CD14-positive monocyte (primary cell): ENCODE results near the gene WDR4. TPM values are rescaled to one million over a fixed set of nuclear protein-coding genes. Genes with fewer than 3 reads are reported as not detected.
A peak's percentile ranks its signal among the peaks of the same experiment; 100 is the strongest.
"Not testable (repeated sequence)": the region's sequence is repeated elsewhere in the genome, so short reads cannot be mapped to it uniquely, and the experiment has no call there.

Experiments
- DNase-seq, 3 donors: peaks; one replicate each; pipeline ENCODE4 v3.0.0-alpha.2; 2011 to 2022
- H2AFZ ChIP-seq: 2 replicates; pipeline ENCODE4 v1.6.0; 2012; ENCODE audit warnings: mild to moderate bottlenecking, low read depth, low read length, inconsistent platforms; ENCODE audit not compliant: insufficient read depth, poor library complexity, severe bottlenecking
- H3K27ac ChIP-seq, 2 donors: 1 replicate in 1 of 2; 2 replicates in 1 of 2; pipeline ENCODE4 v1.5.1; 2012 to 2013; ENCODE audit warnings: low read length in 2 of 2, control low read depth in 1 of 2, inconsistent platforms in 1 of 2, low read depth in 1 of 2, mild to moderate bottlenecking in 1 of 2
- H3K27me3 ChIP-seq, 2 donors: one replicate each; pipeline versions ENCODE4 v1.6.0 to v1.6.1; 2011 to 2013; ENCODE audit warnings: low read length in 2 of 2; ENCODE audit not compliant: control insufficient read depth in 2 of 2, insufficient read depth in 2 of 2
- H3K36me3 ChIP-seq, 2 donors: replicated peaks in 1 of 2; 1 replicate in 1 of 2; 2 replicates in 1 of 2; pipeline versions ENCODE4 v1.5.1 to v1.6.1; 2012 to 2013; ENCODE audit warnings: low read length in 2 of 2, control low read depth in 1 of 2, inconsistent platforms in 1 of 2, mild to moderate bottlenecking in 1 of 2; ENCODE audit not compliant: insufficient read depth in 2 of 2, control insufficient read depth in 1 of 2
- H3K4me1 ChIP-seq, 2 donors: 1 replicate in 1 of 2; 2 replicates in 1 of 2; pipeline versions ENCODE4 v1.5.1 to v1.6.1; 2012 to 2013; ENCODE audit warnings: low read length in 2 of 2, control low read depth in 1 of 2, inconsistent platforms in 1 of 2, mild to moderate bottlenecking in 1 of 2, moderate library complexity in 1 of 2; ENCODE audit not compliant: insufficient read depth in 2 of 2, control insufficient read depth in 1 of 2
- H3K4me2 ChIP-seq: replicated peaks from 2 replicates; pipeline ENCODE3; 2012; ENCODE audit warnings: low read length, moderate library complexity, mild to moderate bottlenecking; ENCODE audit not compliant: poor library complexity, severe bottlenecking; ENCODE audit errors: extremely low read depth
- H3K4me3 ChIP-seq, 3 experiments: fragments of 200-600 bp in 1 of 3; sonication (generic) in 1 of 3; replicated peaks in 1 of 3; 1 replicate in 2 of 3; 2 replicates in 1 of 3; pipeline ENCODE4 v1.5.1; 2011 to 2013; ENCODE audit warnings: low read length in 3 of 3, mild to moderate bottlenecking in 3 of 3, control low read depth in 2 of 3, low read depth in 2 of 3, inconsistent platforms in 1 of 3, moderate library complexity in 1 of 3
- H3K79me2 ChIP-seq: 2 replicates; pipeline ENCODE4 v1.6.0; 2012; ENCODE audit warnings: mild to moderate bottlenecking, control low read depth, inconsistent platforms, low read length, moderate library complexity; ENCODE audit not compliant: insufficient read depth
- H3K9ac ChIP-seq: 2 replicates; pipeline ENCODE4 v1.6.0; 2017; ENCODE audit warnings: low read length, mild to moderate bottlenecking; ENCODE audit not compliant: insufficient read depth, poor library complexity, severe bottlenecking
- H3K9me3 ChIP-seq, 2 donors: replicated peaks in 1 of 2; 1 replicate in 1 of 2; 2 replicates in 1 of 2; pipeline versions ENCODE4 v1.5.1 to v1.6.1; 2012 to 2013; ENCODE audit warnings: low read length in 2 of 2, control low read depth in 1 of 2; ENCODE audit not compliant: control insufficient read depth in 1 of 2, insufficient read depth in 1 of 2
- H4K20me1 ChIP-seq: 2 replicates; pipeline ENCODE4 v1.6.0; 2012; ENCODE audit warnings: mild to moderate bottlenecking, low read length, control low read depth, moderate library complexity; ENCODE audit not compliant: insufficient read depth
- H3K27ac Mint-ChIP-seq, 7 donors: one replicate each; pipeline ENCODE4 v1.8.0; 2020; ENCODE audit warnings: mild to moderate bottlenecking in 7 of 7, mixed read lengths in 7 of 7, moderate library complexity in 6 of 7, inconsistent platforms in 2 of 7
- H3K27me3 Mint-ChIP-seq, 3 donors: one replicate each; pipeline ENCODE4 v1.8.0; 2021 to 2022; ENCODE audit warnings: low read depth in 3 of 3, mild to moderate bottlenecking in 3 of 3, mixed read lengths in 3 of 3, moderate library complexity in 3 of 3, inconsistent platforms in 1 of 3
- H3K36me3 Mint-ChIP-seq, 2 donors: one replicate each; pipeline ENCODE4 v1.8.0; 2020; ENCODE audit warnings: mixed read lengths in 2 of 2, inconsistent platforms in 1 of 2, mild to moderate bottlenecking in 1 of 2
- H3K4me1 Mint-ChIP-seq: one replicate; pipeline ENCODE4 v1.8.0; 2020; ENCODE audit warnings: mild to moderate bottlenecking, mixed read lengths
- H3K4me3 Mint-ChIP-seq, 2 donors: one replicate each; pipeline ENCODE4 v1.8.0; 2020; ENCODE audit warnings: mild to moderate bottlenecking in 2 of 2, mixed read lengths in 2 of 2, moderate library complexity in 1 of 2
- H3K9me3 Mint-ChIP-seq, 7 donors: one replicate each; pipeline ENCODE4 v1.8.0; 2020 to 2022; ENCODE audit warnings: mixed read lengths in 7 of 7, mild to moderate bottlenecking in 6 of 7, moderate library complexity in 6 of 7, inconsistent platforms in 2 of 7
- WGBS: methylation state at CpG from one replicate; pipeline ENCODE4 v1.1.5; 2013; ENCODE audit warnings: missing lambda C conversion rate; ENCODE audit not compliant: insufficient coverage; 5-methylcytosine and 5-hydroxymethylcytosine counted together
- intact Hi-C, 2 donors: fragments of 100-400 bp; cut with micrococcal nuclease; formaldehyde crosslinking; loops; one replicate each; pipeline versions ENCODE4 v1.15.0 to v1.15.1; 2023
- polyA plus RNA-seq, 3 donors: library from polyadenylated mRNA; depleted of rRNA in 1 of 3; unstranded in 2 of 3; stranded (reverse) in 1 of 3; fragments of 300-500 nt in 2 of 3; fragments of >200 nt in 1 of 3; fragmentation: Illumina TruSeq in 2 of 3; gene quantifications; 1 replicate in 2 of 3; 2 replicates in 1 of 3; pipeline ENCODE4 v1.2.3, GENCODE V29; 2012 to 2021
- TF ChIP-seq, protein P1 (sequence below): fragments of 200-600 bp; IDR thresholded peaks from one replicate; pipeline ENCODE4 v1.8.0; 2022; ENCODE audit warnings: antibody characterized with exemption, mild to moderate bottlenecking

WDR4 gene
- polyA plus RNA-seq, 3 donors = 2.9 to 7.0 (median 3.6) TPM

DNA sequence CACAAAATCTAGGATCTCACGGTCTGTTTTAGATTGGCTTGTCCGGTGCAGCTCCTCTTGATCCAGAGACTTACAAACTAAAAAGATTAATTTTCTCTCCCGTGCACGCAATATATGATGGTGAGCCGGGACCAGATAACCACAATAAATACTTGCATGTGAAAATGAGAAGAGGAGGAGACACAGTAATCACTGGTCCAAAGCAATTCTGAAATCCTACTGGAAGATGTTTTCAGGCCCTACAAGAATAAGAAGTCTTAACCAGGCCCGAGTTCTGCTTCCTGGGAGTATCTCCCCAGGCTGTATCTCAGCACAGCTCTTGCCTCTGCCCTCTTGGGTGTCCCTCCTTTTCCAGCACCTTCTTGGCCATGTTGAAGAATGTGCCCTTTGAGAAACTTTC is 1.0 kb upstream of the WDR4 start:
- H3K4me1 ChIP-seq = peaks cover 17 to 20% of the 10 kb centered on the region in 2 donors
- H3K4me2 ChIP-seq = peak overlapping the region; percentile 91
- 100% methylated on average over 1 of the region's 6 CpGs for WGBS
- H3K36me3 ChIP-seq = peaks cover 10 to 13% of the 10 kb centered on the region in 2 donors
- no peaks in the 10 kb centered on the region for H3K9me3 Mint-ChIP-seq
- peak overlapping the region; percentile 83 for H3K9ac ChIP-seq
- no peaks in the 10 kb centered on the region for H3K9me3 ChIP-seq
- peaks cover 0 to 5% (median 0%) of the 10 kb centered on the region in 3 donors for H3K27me3 Mint-ChIP-seq
- intact Hi-C loops = no loop called here
- H3K27ac ChIP-seq = peak overlapping the region in 1 of 2 donors; percentile 84
- peaks cover 20% of the 10 kb centered on the region for H3K4me1 Mint-ChIP-seq
- H3K36me3 Mint-ChIP-seq = peaks cover 7 to 16% of the 10 kb centered on the region in 2 donors
- peak overlapping the region; percentile 87 for H2AFZ ChIP-seq
- H3K27me3 ChIP-seq = no peaks in the 10 kb centered on the region
- H3K4me3 ChIP-seq = peak overlapping the region in 1 of 3 experiments; percentile 89
- no peak for DNase-seq
- peak overlapping the region; percentile 80 to 97 (median 95) for H3K27ac Mint-ChIP-seq
- TF ChIP-seq, protein P1, sequence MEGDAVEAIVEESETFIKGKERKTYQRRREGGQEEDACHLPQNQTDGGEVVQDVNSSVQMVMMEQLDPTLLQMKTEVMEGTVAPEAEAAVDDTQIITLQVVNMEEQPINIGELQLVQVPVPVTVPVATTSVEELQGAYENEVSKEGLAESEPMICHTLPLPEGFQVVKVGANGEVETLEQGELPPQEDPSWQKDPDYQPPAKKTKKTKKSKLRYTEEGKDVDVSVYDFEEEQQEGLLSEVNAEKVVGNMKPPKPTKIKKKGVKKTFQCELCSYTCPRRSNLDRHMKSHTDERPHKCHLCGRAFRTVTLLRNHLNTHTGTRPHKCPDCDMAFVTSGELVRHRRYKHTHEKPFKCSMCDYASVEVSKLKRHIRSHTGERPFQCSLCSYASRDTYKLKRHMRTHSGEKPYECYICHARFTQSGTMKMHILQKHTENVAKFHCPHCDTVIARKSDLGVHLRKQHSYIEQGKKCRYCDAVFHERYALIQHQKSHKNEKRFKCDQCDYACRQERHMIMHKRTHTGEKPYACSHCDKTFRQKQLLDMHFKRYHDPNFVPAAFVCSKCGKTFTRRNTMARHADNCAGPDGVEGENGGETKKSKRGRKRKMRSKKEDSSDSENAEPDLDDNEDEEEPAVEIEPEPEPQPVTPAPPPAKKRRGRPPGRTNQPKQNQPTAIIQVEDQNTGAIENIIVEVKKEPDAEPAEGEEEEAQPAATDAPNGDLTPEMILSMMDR = no peak
- peak overlapping the region; percentile 86 to 98 for H3K4me3 Mint-ChIP-seq
- H3K79me2 ChIP-seq = peaks cover 30% of the 10 kb centered on the region
- H4K20me1 ChIP-seq = no peaks in the 10 kb centered on the region

DNA sequence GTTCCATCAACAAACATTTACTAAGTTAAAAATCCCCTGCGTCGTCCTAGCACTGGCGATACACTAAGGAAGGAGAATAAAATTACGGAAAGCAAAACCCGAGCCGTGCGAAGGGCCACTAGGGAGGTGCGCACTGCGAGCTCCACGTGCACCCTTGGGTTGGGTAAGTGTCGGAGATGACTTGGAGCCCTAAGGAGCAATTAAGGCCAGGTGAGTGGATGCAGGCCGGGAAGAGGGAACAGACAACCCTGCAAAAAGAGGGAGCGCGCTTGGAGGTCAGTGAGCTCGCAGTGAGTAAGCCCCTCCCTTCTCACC is 704 bp downstream of the WDR4 start:
- Histone ChIP-seq H2AFZ (peak overlapping the region; percentile 87), H3K4me3 (peak overlapping the region; percentile 87 to 89 (median 89)), H3K9me3 (no peaks in the 10 kb centered on the region), H3K36me3 (peaks cover 18 to 30% of the 10 kb centered on the region in 2 donors), H3K4me2 (peak overlapping the region; percentile 91), H3K79me2 (peaks cover 30% of the 10 kb centered on the region), H3K4me1 (peaks cover 17 to 20% of the 10 kb centered on the region in 2 donors), H4K20me1 (no peaks in the 10 kb centered on the region), H3K9ac (peak overlapping the region; percentile 83), H3K27ac (peak overlapping the region; percentile 84 to 86), H3K27me3 (no peaks in the 10 kb centered on the region)
- WGBS = 0% methylated on average over 13 of the region's 15 CpGs
- H3K4me3 Mint-ChIP-seq = peak overlapping the region; percentile 86 to 98
- peaks cover 23 to 33% of the 10 kb centered on the region in 2 donors for H3K36me3 Mint-ChIP-seq
- intact Hi-C loops = loop anchor here (5.0 kb wide), 1 partner anchor 94 kb away; the partner anchor contains the start of gene PKNOX1 (in 2 of the 2)
- peak in 1 of 3 donors; percentile 7 for DNase-seq
- peaks cover 0 to 2% (median 0%) of the 10 kb centered on the region in 7 donors for H3K9me3 Mint-ChIP-seq
- H3K27me3 Mint-ChIP-seq = peaks cover 0 to 2% (median 1%) of the 10 kb centered on the region in 3 donors
- H3K4me1 Mint-ChIP-seq = peaks cover 20% of the 10 kb centered on the region
- TF ChIP-seq, protein P1 = no peak
- H3K27ac Mint-ChIP-seq = peak overlapping the region; percentile 94 to 97 (median 95)

DNA sequence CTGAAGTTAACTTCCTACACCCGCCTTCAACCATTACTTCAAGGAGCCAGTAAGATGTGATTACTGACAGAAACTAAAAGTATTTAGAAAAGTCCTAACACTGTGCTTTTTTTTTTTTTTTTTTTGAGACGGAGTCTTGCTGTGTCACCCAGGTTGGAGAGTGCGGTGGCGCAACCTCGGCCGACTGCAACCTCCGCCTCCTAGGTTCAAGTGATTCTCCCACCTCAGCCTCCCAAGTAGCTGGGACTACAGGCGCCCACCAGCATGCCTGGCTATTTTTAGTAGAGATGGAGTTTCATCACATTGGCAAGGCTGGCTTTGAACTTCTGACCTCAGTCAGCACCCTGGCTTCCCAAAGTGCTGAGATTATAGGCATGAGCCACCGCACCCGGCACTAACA is 3.5 kb downstream of the WDR4 start:
- not testable (repeated sequence) for H3K27ac Mint-ChIP-seq, H3K4me3 Mint-ChIP-seq, H3K4me2 ChIP-seq, H4K20me1 ChIP-seq, H3K27me3 ChIP-seq, H3K27ac ChIP-seq, H3K4me3 ChIP-seq, H3K9me3 Mint-ChIP-seq, H3K9ac ChIP-seq, H2AFZ ChIP-seq, H3K27me3 Mint-ChIP-seq, DNase-seq, H3K9me3 ChIP-seq
- H3K4me1 Mint-ChIP-seq = peaks cover 20% of the 10 kb centered on the region
- peaks cover 17 to 20% of the 10 kb centered on the region in 2 donors for H3K4me1 ChIP-seq
- H3K79me2 ChIP-seq = peaks cover 34% of the 10 kb centered on the region
- peaks cover 45 to 61% of the 10 kb centered on the region in 2 donors for H3K36me3 Mint-ChIP-seq
- intact Hi-C loops = loop anchor here (5.0 kb wide), 1 partner anchor 96 kb away; the partner anchor contains the start of gene PKNOX1 (in 2 of the 2)
- 87% methylated on average over 3 of the region's 10 CpGs for WGBS
- H3K36me3 ChIP-seq = peaks cover 45 to 58% of the 10 kb centered on the region in 2 donors
